Measurements from ENCODE around the gene CFAP221.

CFAP221 gene

DNA sequence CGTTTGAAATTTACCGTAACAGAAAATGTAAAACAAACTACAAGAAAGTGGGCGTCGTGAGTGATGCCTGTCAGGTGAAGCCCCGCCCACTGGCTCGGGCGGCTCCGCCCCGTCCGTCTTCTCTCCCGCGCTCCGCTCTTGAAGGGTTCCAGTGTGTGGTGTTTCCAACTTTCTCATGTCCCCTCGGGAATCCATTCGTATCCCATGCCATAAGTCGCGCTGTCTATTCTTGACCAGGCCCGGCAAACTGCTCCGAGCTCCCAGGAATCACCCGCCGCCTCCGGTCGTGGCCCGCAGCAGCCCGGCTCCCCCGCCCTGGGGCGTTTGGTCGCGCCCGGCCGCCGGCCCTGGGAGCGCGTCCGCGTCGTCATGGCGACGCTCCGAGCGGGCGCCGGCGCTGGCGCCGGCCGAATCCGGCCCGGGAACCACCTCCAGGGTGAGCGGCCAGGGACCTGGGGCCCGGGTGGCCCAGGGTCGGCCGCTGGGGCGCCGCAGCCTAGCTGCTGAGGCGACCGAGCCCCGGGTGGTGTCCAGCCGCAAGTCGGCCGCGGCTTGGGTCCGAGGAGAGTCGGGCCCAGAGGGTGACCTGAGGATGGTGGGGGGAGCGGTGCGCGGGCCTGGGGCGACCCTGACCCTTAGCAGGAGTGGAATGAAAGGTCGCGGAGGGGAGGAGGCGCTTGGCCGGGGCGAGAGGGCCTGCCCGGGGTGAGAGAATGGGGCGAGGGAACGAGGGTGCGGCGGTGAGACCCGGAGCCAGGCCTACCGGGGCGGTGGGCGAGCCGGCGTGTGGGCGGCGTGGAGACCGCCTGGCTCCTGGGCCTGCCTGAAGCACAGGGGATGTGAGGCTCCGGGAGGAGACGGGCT is at the start of gene CFAP221:
Gene CFAP221, plus strand, starts transcription at position 375 of the 864 bp plus-strand sequence. CDS start 1,683 bp downstream, outside the sequence.
- H3K4me1 ChIP-seq (ENCODE audit: insufficient read depth, insufficient read length) = no peaks in the 10 kb centered on the region
- H3K4me3 ChIP-seq (ENCODE audit: insufficient read length, low read depth) = peak within 1 kb of the TSS; percentile 75
- H3K36me3 ChIP-seq (ENCODE audit: insufficient read depth, insufficient read length, low read length) = no peaks in the 10 kb centered on the region
- TF ChIP-seq YY1 (IDR thresholded peaks at IDR 0.05; ENCODE audit: insufficient read depth, insufficient read length) = no peak
- no peak for TF ChIP-seq SUZ12 (IDR thresholded peaks at IDR 0.05; ENCODE audit: extremely low read depth, insufficient read depth, insufficient read length)
- no peak for TF ChIP-seq ZNF274 (IDR thresholded peaks at IDR 0.05; ENCODE audit: low read depth, low read length)
- peak within 1 kb of the TSS; percentile 85 for H3K9ac ChIP-seq (ENCODE audit: insufficient read length, low read depth)
- H3K27me3 ChIP-seq (ENCODE audit: insufficient read depth, insufficient read length) = peaks cover 8% of the 10 kb centered on the region
- H3K9me3 ChIP-seq (ENCODE audit: insufficient read depth, low read length) = peaks cover 3% of the 10 kb centered on the region; the same call in 1 of the 2 replicates
- DNase-seq (ENCODE audit: low read depth, low spot score) = peak; percentile 76

DNA sequence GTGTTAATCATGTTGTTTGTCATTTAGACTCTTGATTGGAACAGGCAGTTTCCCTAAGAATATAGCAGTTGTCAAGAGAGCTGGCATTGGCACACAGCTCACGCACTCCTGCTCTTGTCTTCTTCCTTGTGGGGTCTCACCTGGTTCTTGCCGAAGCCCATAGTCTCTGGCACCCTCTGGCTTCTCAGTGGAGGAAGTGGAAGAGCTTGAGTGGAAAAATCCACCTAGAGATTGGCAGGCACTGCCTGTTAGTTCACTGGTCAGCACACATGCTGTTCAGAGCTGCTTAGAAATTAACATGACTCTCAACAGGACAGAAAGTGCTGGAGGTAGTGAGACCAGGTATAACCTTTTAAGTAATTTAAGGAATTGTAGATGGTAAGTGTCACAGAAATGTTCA is 48.3 kb upstream of the CFAP221 start:
- Histone ChIP-seq H3K9me3 (ENCODE audit: insufficient read depth, low read length) (peaks cover 15% of the 10 kb centered on the region), H3K9ac (ENCODE audit: insufficient read length, low read depth) (no peak overlapping the region), H3K27me3 (ENCODE audit: insufficient read depth, insufficient read length) (no peaks in the 10 kb centered on the region), H3K4me3 (ENCODE audit: insufficient read length, low read depth) (no peak overlapping the region), H3K4me1 (ENCODE audit: insufficient read depth, insufficient read length) (peaks cover 10% of the 10 kb centered on the region), H3K36me3 (ENCODE audit: insufficient read depth, insufficient read length, low read length) (no peaks in the 10 kb centered on the region)
- TF ChIP-seq YY1 (IDR thresholded peaks at IDR 0.05; ENCODE audit: insufficient read depth, insufficient read length) = no peak
- TF ChIP-seq ZNF274 (IDR thresholded peaks at IDR 0.05; ENCODE audit: low read depth, low read length) = no peak
- no peak for DNase-seq (ENCODE audit: low read depth, low spot score)

DNA sequence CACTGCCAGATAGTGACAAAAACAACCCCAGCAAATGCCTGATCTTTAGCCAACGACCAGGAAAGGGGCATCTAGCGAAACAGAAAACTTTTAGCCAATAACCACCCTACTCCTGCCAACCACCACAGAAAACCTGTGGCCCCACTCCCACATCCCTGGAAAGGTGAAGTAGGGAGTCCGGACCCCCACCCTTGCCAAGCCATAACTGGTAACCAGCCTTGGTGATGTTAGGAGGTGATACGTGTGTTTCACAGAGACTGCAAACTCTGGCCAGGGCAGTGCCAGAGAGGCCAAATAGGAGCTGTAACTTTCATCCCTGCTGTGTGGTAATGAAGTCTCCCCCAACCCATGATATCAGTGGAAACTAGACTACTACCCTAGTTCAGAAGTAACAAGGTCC is 47.6 kb upstream of the CFAP221 start:
- no peak overlapping the region for H3K4me3 ChIP-seq (ENCODE audit: insufficient read length, low read depth)
- peaks cover 20% of the 10 kb centered on the region for H3K9me3 ChIP-seq (ENCODE audit: insufficient read depth, low read length)
- peaks cover 7% of the 10 kb centered on the region for H3K4me1 ChIP-seq (ENCODE audit: insufficient read depth, insufficient read length)
- no peak for TF ChIP-seq YY1 (IDR thresholded peaks at IDR 0.05; ENCODE audit: insufficient read depth, insufficient read length)
- no peak for TF ChIP-seq ZNF274 (IDR thresholded peaks at IDR 0.05; ENCODE audit: low read depth, low read length)
- no peak for DNase-seq (ENCODE audit: low read depth, low spot score)
- no peak overlapping the region for H3K9ac ChIP-seq (ENCODE audit: insufficient read length, low read depth)
- no peaks in the 10 kb centered on the region for H3K27me3 ChIP-seq (ENCODE audit: insufficient read depth, insufficient read length)
- no peaks in the 10 kb centered on the region for H3K36me3 ChIP-seq (ENCODE audit: insufficient read depth, insufficient read length, low read length)

DNA sequence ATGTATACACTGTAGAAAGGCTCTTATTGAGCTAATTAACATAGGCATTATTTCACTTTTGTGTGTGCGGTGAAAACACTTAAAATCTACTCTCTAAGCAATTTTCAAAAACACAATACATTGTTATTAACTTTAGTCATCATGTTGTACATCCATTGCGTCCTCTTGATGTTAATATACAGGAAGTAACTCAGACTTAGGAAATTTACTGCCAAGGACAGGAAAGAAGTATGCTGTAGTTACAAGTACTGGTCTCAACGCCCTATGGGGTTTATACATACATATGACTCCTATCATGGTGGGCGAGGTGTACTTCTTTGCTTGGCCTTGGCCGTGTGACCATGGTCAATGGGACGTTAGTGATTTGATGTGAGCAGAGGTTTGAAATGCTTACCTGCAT is 35.5 kb upstream of the CFAP221 start:
- no peaks in the 10 kb centered on the region for H3K27me3 ChIP-seq (ENCODE audit: insufficient read depth, insufficient read length)
- H3K4me3 ChIP-seq (ENCODE audit: insufficient read length, low read depth) = no peak overlapping the region
- H3K36me3 ChIP-seq (ENCODE audit: insufficient read depth, insufficient read length, low read length) = no peaks in the 10 kb centered on the region
- H3K9me3 ChIP-seq (ENCODE audit: insufficient read depth, low read length) = no peaks in the 10 kb centered on the region
- no peak overlapping the region for H3K9ac ChIP-seq (ENCODE audit: insufficient read length, low read depth)
- no peak for TF ChIP-seq ZNF274 (IDR thresholded peaks at IDR 0.05; ENCODE audit: low read depth, low read length)
- H3K4me1 ChIP-seq (ENCODE audit: insufficient read depth, insufficient read length) = no peaks in the 10 kb centered on the region
- DNase-seq (ENCODE audit: low read depth, low spot score) = no peak

DNA sequence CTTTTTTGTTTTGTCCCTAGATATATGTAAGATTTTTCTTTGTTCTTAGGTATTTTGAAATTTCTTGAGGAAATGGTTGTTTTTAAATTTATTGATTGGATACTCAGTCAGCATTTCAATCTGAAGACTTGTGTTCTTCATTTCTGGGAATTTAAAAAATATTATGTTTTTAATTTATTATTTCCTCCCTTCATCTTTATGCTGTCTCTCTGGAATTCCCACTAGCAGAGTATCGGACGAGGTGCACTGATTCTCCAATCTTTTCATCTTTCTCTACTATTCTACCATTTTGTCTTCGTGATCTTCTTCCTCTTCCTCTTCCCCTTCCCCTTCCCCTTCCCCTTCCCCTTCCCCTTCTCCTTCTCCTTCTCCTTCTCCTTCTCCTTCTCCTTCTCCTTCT is 32.3 kb upstream of the CFAP221 start:
- DNase-seq (ENCODE audit: low read depth, low spot score) = no peak
- no peak for TF ChIP-seq SUZ12 (IDR thresholded peaks at IDR 0.05; ENCODE audit: extremely low read depth, insufficient read depth, insufficient read length)
- no peak for TF ChIP-seq ZNF274 (IDR thresholded peaks at IDR 0.05; ENCODE audit: low read depth, low read length)
- no peak for TF ChIP-seq YY1 (IDR thresholded peaks at IDR 0.05; ENCODE audit: insufficient read depth, insufficient read length)
- H3K9ac ChIP-seq (ENCODE audit: insufficient read length, low read depth) = no peak overlapping the region
- no peak overlapping the region for H3K4me3 ChIP-seq (ENCODE audit: insufficient read length, low read depth)
- H3K27me3 ChIP-seq (ENCODE audit: insufficient read depth, insufficient read length) = no peaks in the 10 kb centered on the region
- no peaks in the 10 kb centered on the region for H3K9me3 ChIP-seq (ENCODE audit: insufficient read depth, low read length)
- H3K36me3 ChIP-seq (ENCODE audit: insufficient read depth, insufficient read length, low read length) = no peaks in the 10 kb centered on the region
- no peaks in the 10 kb centered on the region for H3K4me1 ChIP-seq (ENCODE audit: insufficient read depth, insufficient read length)

DNA sequence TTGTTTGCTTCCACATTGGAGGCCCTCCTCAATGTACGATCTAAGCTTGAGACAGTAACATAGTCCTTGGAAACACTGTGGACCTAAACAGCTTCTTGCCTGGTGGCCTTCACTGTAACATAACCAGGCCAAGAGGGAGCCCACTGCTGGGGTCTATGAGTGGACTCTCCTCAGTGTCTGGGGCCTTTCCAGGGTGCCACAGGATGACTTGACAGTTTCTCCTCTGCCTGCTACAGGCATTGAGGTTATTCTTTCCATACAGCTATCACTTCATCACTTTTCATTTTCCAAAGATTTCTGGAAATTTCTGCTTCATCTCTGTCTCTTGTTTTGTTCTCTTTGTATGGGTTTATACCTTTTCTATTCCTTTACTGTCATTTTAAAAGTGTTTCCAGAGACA is 31.3 kb upstream of the CFAP221 start:
- Histone ChIP-seq H3K9ac (ENCODE audit: insufficient read length, low read depth) (no peak overlapping the region), H3K9me3 (ENCODE audit: insufficient read depth, low read length) (no peaks in the 10 kb centered on the region), H3K4me3 (ENCODE audit: insufficient read length, low read depth) (no peak overlapping the region), H3K36me3 (ENCODE audit: insufficient read depth, insufficient read length, low read length) (no peaks in the 10 kb centered on the region), H3K4me1 (ENCODE audit: insufficient read depth, insufficient read length) (peaks cover 4% of the 10 kb centered on the region), H3K27me3 (ENCODE audit: insufficient read depth, insufficient read length) (no peaks in the 10 kb centered on the region)
- no peak for DNase-seq (ENCODE audit: low read depth, low spot score)
- TF ChIP-seq YY1 (IDR thresholded peaks at IDR 0.05; ENCODE audit: insufficient read depth, insufficient read length) (no peak), ZNF274 (IDR thresholded peaks at IDR 0.05; ENCODE audit: low read depth, low read length) (no peak), SUZ12 (IDR thresholded peaks at IDR 0.05; ENCODE audit: extremely low read depth, insufficient read depth, insufficient read length) (no peak)

DNA sequence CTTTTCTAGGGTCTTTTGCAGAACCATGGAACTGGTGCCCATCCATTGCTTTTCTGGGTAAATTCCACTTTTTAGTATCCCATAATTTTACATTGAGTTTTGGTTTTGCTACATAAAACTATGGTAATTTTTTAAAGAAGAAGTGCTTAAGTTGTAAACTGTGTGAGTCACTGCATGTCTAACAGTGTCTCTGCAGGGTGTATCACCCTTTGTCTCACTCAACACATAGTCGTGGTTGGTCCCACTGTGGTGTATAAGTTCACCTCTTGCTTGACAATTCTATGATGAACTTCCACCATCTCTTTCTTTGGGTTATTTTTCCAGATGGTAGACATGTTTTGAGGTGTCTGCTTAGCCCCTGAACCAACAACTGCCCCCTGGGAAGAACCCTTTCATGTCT is 30.4 kb upstream of the CFAP221 start:
- Histone ChIP-seq H3K27me3 (ENCODE audit: insufficient read depth, insufficient read length) (no peaks in the 10 kb centered on the region), H3K9me3 (ENCODE audit: insufficient read depth, low read length) (peaks cover 5% of the 10 kb centered on the region; the same call in 1 of the 2 replicates), H3K36me3 (ENCODE audit: insufficient read depth, insufficient read length, low read length) (no peaks in the 10 kb centered on the region), H3K4me1 (ENCODE audit: insufficient read depth, insufficient read length) (peaks cover 4% of the 10 kb centered on the region), H3K9ac (ENCODE audit: insufficient read length, low read depth) (no peak overlapping the region), H3K4me3 (ENCODE audit: insufficient read length, low read depth) (no peak overlapping the region)
- no peak for DNase-seq (ENCODE audit: low read depth, low spot score)
- TF ChIP-seq YY1 (IDR thresholded peaks at IDR 0.05; ENCODE audit: insufficient read depth, insufficient read length) = no peak
- no peak for TF ChIP-seq SUZ12 (IDR thresholded peaks at IDR 0.05; ENCODE audit: extremely low read depth, insufficient read depth, insufficient read length)
- TF ChIP-seq ZNF274 (IDR thresholded peaks at IDR 0.05; ENCODE audit: low read depth, low read length) = no peak

Data from NT2/D1 (cell line).